ENCODE data around the gene DPYSL3. TPM values are rescaled to one million over a fixed set of nuclear protein-coding genes. Genes with fewer than 3 reads are reported as not detected.

Gene DPYSL3
- total RNA-seq, 1 experiment from 2014 or later: 17.2 TPM

DNA sequence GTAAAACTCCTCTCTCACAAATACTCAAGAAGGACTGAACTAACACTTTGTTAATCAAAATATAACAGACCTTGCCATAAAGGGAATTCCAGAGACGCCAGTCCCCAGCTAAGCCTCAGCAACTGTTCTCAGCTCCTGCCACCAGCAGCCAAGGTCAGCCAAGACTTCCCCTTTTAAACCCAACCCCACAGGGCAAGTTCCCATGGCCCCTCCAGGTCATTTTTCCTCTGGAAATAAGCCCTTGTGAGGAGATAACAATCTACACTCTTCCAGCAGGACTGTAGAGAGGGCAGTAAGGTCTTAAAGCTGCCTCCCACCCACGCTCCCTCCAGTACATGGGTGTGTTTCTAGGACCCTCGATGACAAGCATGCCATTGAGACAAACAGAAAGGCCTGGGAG is 78.3 kb downstream of the DPYSL3 start:
- H3K9me3 ChIP-seq (ENCODE audit: control insufficient read depth in 1 of 2, insufficient read depth in 1 of 2, low read depth in 1 of 2, low read length in 2 of 2): no peaks in the 10 kb centered on the region
- H3K79me2 ChIP-seq (ENCODE audit: insufficient read depth, low read length): no peaks in the 10 kb centered on the region
- CTCF ChIA-PET: no interaction called here
- H3K27me3 ChIP-seq (ENCODE audit: insufficient read depth, low read length): no peaks in the 10 kb centered on the region
- no peak overlapping the region for H3K4me2 ChIP-seq (ENCODE audit: low read length)
- POLR2A ChIA-PET: no interaction called here
- H2AFZ ChIP-seq (ENCODE audit: low read depth, low read length, poor library complexity, severe bottlenecking): no peak overlapping the region
- H3K27ac ChIP-seq (ENCODE audit: low read depth, low read length): no peak overlapping the region
- no peaks in the 10 kb centered on the region for H3K36me3 ChIP-seq (ENCODE audit: control insufficient read depth in 1 of 2, insufficient read depth in 2 of 2, low read length in 2 of 2)
- intact Hi-C loops (cut with micrococcal nuclease): no loop called here
- H3K4me3 ChIP-seq (replicated peaks in 1 of 2; ENCODE audit: low read depth in 1 of 2, low read length in 2 of 2): no peak overlapping the region
- no peaks in the 10 kb centered on the region for H3K4me1 ChIP-seq (ENCODE audit: control insufficient read depth in 1 of 2, insufficient read depth in 2 of 2, low read length in 2 of 2)
- ATAC-seq (no peak), DNase-seq (ENCODE audit: low read depth, low spot score) (no peak)
- TF ChIP-seq JUND (IDR thresholded peaks at IDR 0.05) (no peak), ELF1 (IDR thresholded peaks at IDR 0.05; ENCODE audit: borderline replicate concordance, low read depth) (no peak), YY1 (IDR thresholded peaks at IDR 0.05; ENCODE audit: extremely low read depth, insufficient replicate concordance, low read depth, low read length) (no peak), REST (IDR thresholded peaks at IDR 0.05; ENCODE audit: low read depth) (no peak), POLR2A (IDR thresholded peaks at IDR 0.05; ENCODE audit: borderline replicate concordance, extremely low read depth, insufficient read depth, insufficient read length) (no peak), MAX (IDR thresholded peaks at IDR 0.05) (no peak), SP1 (IDR thresholded peaks at IDR 0.05; ENCODE audit: low read depth) (no peak)
- RAD21 ChIA-PET (ENCODE audit: low non-redundant PET in 1 of 2, low total read pairs in 2 of 2, uncharacterized antibody in 2 of 2, unreplicated experiment in 2 of 2): no interaction called here
- BruUV-seq (replicated peaks): no TSS peak
- H4K20me1 ChIP-seq (ENCODE audit: insufficient read depth): no peaks in the 10 kb centered on the region
- H3K9ac ChIP-seq (ENCODE audit: low read length): no peak overlapping the region
- H3K9me2 ChIP-seq (ENCODE audit: insufficient read depth): no peaks in the 10 kb centered on the region

GRCh38 chr5:147430628-147431027 is 79.2 kb downstream of the DPYSL3 start:
- BruUV-seq (replicated peaks): no TSS peak
- H2AFZ ChIP-seq (ENCODE audit: low read depth, low read length, poor library complexity, severe bottlenecking): no peak overlapping the region
- H3K36me3 ChIP-seq (ENCODE audit: control insufficient read depth in 1 of 2, insufficient read depth in 2 of 2, low read length in 2 of 2): no peaks in the 10 kb centered on the region
- H3K4me1 ChIP-seq (ENCODE audit: control insufficient read depth in 1 of 2, insufficient read depth in 2 of 2, low read length in 2 of 2): no peaks in the 10 kb centered on the region
- ChIA-PET POLR2A (no interaction called here), RAD21 (ENCODE audit: low non-redundant PET in 1 of 2, low total read pairs in 2 of 2, uncharacterized antibody in 2 of 2, unreplicated experiment in 2 of 2) (no interaction called here), CTCF (no interaction called here)
- intact Hi-C loops (cut with micrococcal nuclease): no loop called here
- H3K79me2 ChIP-seq (ENCODE audit: insufficient read depth, low read length): no peaks in the 10 kb centered on the region
- no peak overlapping the region for H3K4me2 ChIP-seq (ENCODE audit: low read length)
- ATAC-seq: no peak
- H3K4me3 ChIP-seq (replicated peaks in 1 of 2; ENCODE audit: low read depth in 1 of 2, low read length in 2 of 2): no peak overlapping the region
- H3K9me3 ChIP-seq (ENCODE audit: control insufficient read depth in 1 of 2, insufficient read depth in 1 of 2, low read depth in 1 of 2, low read length in 2 of 2): no peaks in the 10 kb centered on the region
- H4K20me1 ChIP-seq (ENCODE audit: insufficient read depth): no peaks in the 10 kb centered on the region
- no peak overlapping the region for H3K27ac ChIP-seq (ENCODE audit: low read depth, low read length)
- no peak for DNase-seq (ENCODE audit: low read depth, low spot score)
- no peaks in the 10 kb centered on the region for H3K9me2 ChIP-seq (ENCODE audit: insufficient read depth)
- no peak overlapping the region for H3K9ac ChIP-seq (ENCODE audit: low read length)
- no peaks in the 10 kb centered on the region for H3K27me3 ChIP-seq (ENCODE audit: insufficient read depth, low read length)
- TF ChIP-seq CEBPB (IDR thresholded peaks at IDR 0.05; ENCODE audit: low read depth): no peak
- no peak for TF ChIP-seq TCF7L2 (IDR thresholded peaks at IDR 0.05; ENCODE audit: borderline replicate concordance, extremely low read depth, insufficient read depth, insufficient read length)
- no peak for TF ChIP-seq REST (IDR thresholded peaks at IDR 0.05; ENCODE audit: low read depth)
- no peak for TF ChIP-seq SIN3A (IDR thresholded peaks at IDR 0.05; ENCODE audit: low read depth)
